WTC11 (cell line): Measurements from ENCODE around the gene TMEM179B. TPM values are rescaled to one million over a fixed set of nuclear protein-coding genes. Genes with fewer than 3 reads are reported as not detected.

Experiments
- ATAC-seq: fragments of 200-7000 bp; cut with Tn5 transposase; 2 replicates; pipeline ENCODE4 v1.10.0; 2021; ENCODE audit warnings: mild to moderate bottlenecking, moderate library complexity
- CTCF ChIA-PET: fragments of 300-600 bp; sonication (Branson Sonifier 250); formaldehyde crosslinking; loops from one replicate; lab custom pipeline; 2021; ENCODE audit warnings: antibody characterized with exemption; lab: Charles Lee
- POLR2A ChIA-PET: fragments of 350-600 bp; sonication (Branson Sonifier 250); formaldehyde crosslinking; loops from one replicate; lab custom pipeline; 2021; ENCODE audit warnings: antibody characterized with exemption; lab: Charles Lee
- DNase-seq: peaks from one replicate; pipeline ENCODE4 v3.0.0; 2021; ENCODE audit warnings: low spot score
- H3K27ac Mint-ChIP-seq: 2 replicates; pipeline ENCODE4 v1.8.0; 2021; ENCODE audit warnings: mixed read lengths
- H3K27me3 Mint-ChIP-seq: 2 replicates; pipeline ENCODE4 v1.8.0; 2021; ENCODE audit warnings: low read depth, mild to moderate bottlenecking, moderate library complexity, mixed read lengths
- H3K36me3 Mint-ChIP-seq: 2 replicates; pipeline ENCODE4 v1.8.0; 2021; ENCODE audit warnings: mixed read lengths
- H3K4me1 Mint-ChIP-seq: 2 replicates; pipeline ENCODE4 v1.8.0; 2022; ENCODE audit warnings: mixed read lengths
- H3K4me3 Mint-ChIP-seq: 2 replicates; pipeline ENCODE4 v1.8.0; 2021; ENCODE audit warnings: mild to moderate bottlenecking, moderate library complexity, mixed read lengths
- H3K9me3 Mint-ChIP-seq: 2 replicates; pipeline ENCODE4 v1.8.0; 2021; ENCODE audit warnings: mixed read lengths
- CREB1 ChIP-seq: sonication (generic); formaldehyde crosslinking; IDR thresholded peaks from 2 replicates; pipeline ENCODE4 v1.8.0; 2023; ENCODE audit warnings: mild to moderate bottlenecking, missing genetic modification reagents
- CREM ChIP-seq: sonication (generic); formaldehyde crosslinking; IDR thresholded peaks from 2 replicates; pipeline ENCODE4 v1.8.1; 2022; ENCODE audit warnings: mild to moderate bottlenecking, missing genetic modification reagents, moderate library complexity
- ELF4 ChIP-seq: sonication (generic); formaldehyde crosslinking; IDR thresholded peaks from 2 replicates; pipeline ENCODE4 v1.8.1; 2022; ENCODE audit warnings: low read depth, mild to moderate bottlenecking, moderate library complexity, missing genetic modification reagents
- ETV6 ChIP-seq: sonication (generic); formaldehyde crosslinking; IDR thresholded peaks from 2 replicates; pipeline ENCODE4 v1.8.1; 2022; ENCODE audit warnings: mild to moderate bottlenecking, missing genetic modification reagents
- FOXJ3 ChIP-seq: sonication (generic); formaldehyde crosslinking; IDR thresholded peaks from 2 replicates; pipeline ENCODE4 v1.9.0; 2021; ENCODE audit warnings: missing genetic modification reagents, mild to moderate bottlenecking, borderline replicate concordance
- GABPB1 ChIP-seq: sonication (generic); formaldehyde crosslinking; IDR thresholded peaks from 2 replicates; pipeline ENCODE4 v1.8.1; 2023; ENCODE audit warnings: mild to moderate bottlenecking, missing genetic modification reagents
- GTF2I ChIP-seq: fragments of 250-450 bp; sonication (Bioruptor Pico); conservative IDR thresholded peaks from 2 replicates; pipeline ENCODE4 v1.4.0; 2021; ENCODE audit warnings: mild to moderate bottlenecking
- JUN ChIP-seq: sonication (generic); formaldehyde crosslinking; IDR thresholded peaks from 2 replicates; pipeline ENCODE4 v1.8.0; 2023; ENCODE audit warnings: mild to moderate bottlenecking, missing genetic modification reagents
- NR1H2 ChIP-seq: sonication (generic); formaldehyde crosslinking; IDR thresholded peaks from 2 replicates; pipeline ENCODE4 v1.9.0; 2021; ENCODE audit warnings: mild to moderate bottlenecking, moderate library complexity, missing genetic modification reagents
- NR2C2 ChIP-seq: sonication (generic); formaldehyde crosslinking; IDR thresholded peaks from 2 replicates; pipeline ENCODE4 v1.8.0; 2022; ENCODE audit warnings: mild to moderate bottlenecking, missing genetic modification reagents
- NR3C1 ChIP-seq: sonication (generic); formaldehyde crosslinking; conservative IDR thresholded peaks from 2 replicates; pipeline ENCODE4 v1.8.1; 2023; ENCODE audit warnings: low read depth, mild to moderate bottlenecking, missing genetic modification reagents
- RORB ChIP-seq: fragments of 250-450 bp; sonication (Bioruptor Pico); IDR thresholded peaks from 2 replicates; pipeline ENCODE4 v1.9.0; 2021; ENCODE audit warnings: mild to moderate bottlenecking
- SMAD4 ChIP-seq: sonication (generic); formaldehyde crosslinking; IDR thresholded peaks from 2 replicates; pipeline ENCODE4 v1.8.0; 2022; ENCODE audit warnings: mild to moderate bottlenecking, missing genetic modification reagents
- TEAD1 ChIP-seq: sonication (generic); formaldehyde crosslinking; IDR thresholded peaks from 2 replicates; pipeline ENCODE4 v1.8.0; 2022; ENCODE audit warnings: mild to moderate bottlenecking, missing genetic modification reagents
- ZBTB21 ChIP-seq: sonication (generic); formaldehyde crosslinking; IDR thresholded peaks from 2 replicates; pipeline ENCODE4 v1.8.1; 2023; ENCODE audit warnings: mild to moderate bottlenecking, missing genetic modification reagents, borderline replicate concordance
- ZNF121 ChIP-seq: sonication (generic); formaldehyde crosslinking; IDR thresholded peaks from 2 replicates; pipeline ENCODE4 v1.8.0; 2023; ENCODE audit warnings: missing genetic modification reagents
- ZNF138 ChIP-seq: sonication (generic); formaldehyde crosslinking; conservative IDR thresholded peaks from 2 replicates; pipeline ENCODE4 v1.8.1; 2022; ENCODE audit warnings: mild to moderate bottlenecking, moderate library complexity, missing genetic modification reagents
- ZNF219 ChIP-seq: sonication (generic); formaldehyde crosslinking; IDR thresholded peaks from 2 replicates; pipeline ENCODE4 v1.8.0; 2023; ENCODE audit warnings: missing genetic modification reagents, mild to moderate bottlenecking, borderline replicate concordance
- ZNF317 ChIP-seq: sonication (generic); formaldehyde crosslinking; IDR thresholded peaks from 2 replicates; pipeline ENCODE4 v1.8.1; 2023; ENCODE audit warnings: low read depth, mild to moderate bottlenecking, moderate library complexity, missing genetic modification reagents, borderline replicate concordance
- ZNF396 ChIP-seq: fragments of 250-450 bp; sonication (Bioruptor Pico); IDR thresholded peaks from 2 replicates; pipeline ENCODE4 v1.8.0; 2021; ENCODE audit warnings: mild to moderate bottlenecking, moderate library complexity, borderline replicate concordance
- total RNA-seq: library from RNA; stranded (reverse); gene quantifications from 3 replicates; pipeline ENCODE4 v1.2.3, GENCODE V29; 2021
- TF ChIP-seq, protein P1 (sequence below): sonication (generic); formaldehyde crosslinking; conservative IDR thresholded peaks from 2 replicates; pipeline ENCODE4 v1.8.1; 2022; ENCODE audit warnings: mild to moderate bottlenecking, missing genetic modification reagents
- TF ChIP-seq, protein P2 (sequence below): sonication (generic); formaldehyde crosslinking; IDR thresholded peaks from 2 replicates; pipeline ENCODE4 v1.8.1; 2023; ENCODE audit warnings: mild to moderate bottlenecking, missing genetic modification reagents
- TF ChIP-seq, protein P3 (sequence below): sonication (generic); formaldehyde crosslinking; IDR thresholded peaks from 2 replicates; pipeline ENCODE4 v1.8.1; 2022; ENCODE audit warnings: mild to moderate bottlenecking, moderate library complexity, missing genetic modification reagents
- TF ChIP-seq, protein P4 (sequence below): sonication (generic); formaldehyde crosslinking; IDR thresholded peaks from 2 replicates; pipeline ENCODE4 v1.8.0; 2023; ENCODE audit warnings: missing genetic modification reagents
- TF ChIP-seq, protein P5 (sequence below): sonication (generic); formaldehyde crosslinking; IDR thresholded peaks from 2 replicates; pipeline ENCODE4 v1.8.1; 2023; ENCODE audit warnings: mild to moderate bottlenecking, missing genetic modification reagents, borderline replicate concordance
- TF ChIP-seq, protein P6 (sequence below): sonication (generic); formaldehyde crosslinking; IDR thresholded peaks from 2 replicates; pipeline ENCODE4 v1.8.0; 2022; ENCODE audit warnings: mild to moderate bottlenecking, missing genetic modification reagents

Gene TMEM179B
- total RNA-seq, 1 experiment from 2014 or later, result 21.4 TPM

- ATAC-seq (no peak), DNase-seq (no peak)
- ChIA-PET CTCF (interaction anchor here (0.6 to 2.5 kb wide), 5 partner anchors 10 to 90 kb away, joined by 3 to 17 read pairs (median 4); partner anchors contain the start of genes POLR2G, SLC3A2 and TMEM179B), POLR2A (interaction anchor here (0.6 kb wide), 2 partner anchors 33 to 67 kb away, joined by 3 read pairs; no protein-coding TSS in a partner anchor)
- peaks cover 69% of the 10 kb centered on the region for H3K36me3 Mint-ChIP-seq
- H3K27ac Mint-ChIP-seq, result peak overlapping the region; percentile 71
- H3K4me3 Mint-ChIP-seq, result no peak overlapping the region
- peaks cover 8% of the 10 kb centered on the region for H3K4me1 Mint-ChIP-seq
- no peaks in the 10 kb centered on the region for H3K27me3 Mint-ChIP-seq
- TF ChIP-seq ZNF121 (CRISPR knock-in tag) (no peak), GABPB1 (no peak), NR3C1 (no peak), CREM (no peak), NR2C2 (CRISPR knock-in tag) (no peak), CREB1 (CRISPR knock-in tag) (no peak), GTF2I (no peak), ELF4 (CRISPR knock-in tag) (no peak), ZNF138 (CRISPR knock-in tag) (no peak), RORB (CRISPR knock-in tag) (no peak), ZNF219 (CRISPR knock-in tag) (no peak), FOXJ3 (CRISPR knock-in tag) (no peak), ETV6 (CRISPR knock-in tag) (no peak)
- TF ChIP-seq, protein P1, sequence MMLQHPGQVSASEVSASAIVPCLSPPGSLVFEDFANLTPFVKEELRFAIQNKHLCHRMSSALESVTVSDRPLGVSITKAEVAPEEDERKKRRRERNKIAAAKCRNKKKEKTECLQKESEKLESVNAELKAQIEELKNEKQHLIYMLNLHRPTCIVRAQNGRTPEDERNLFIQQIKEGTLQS, result no peak
- TF ChIP-seq, protein P2, sequence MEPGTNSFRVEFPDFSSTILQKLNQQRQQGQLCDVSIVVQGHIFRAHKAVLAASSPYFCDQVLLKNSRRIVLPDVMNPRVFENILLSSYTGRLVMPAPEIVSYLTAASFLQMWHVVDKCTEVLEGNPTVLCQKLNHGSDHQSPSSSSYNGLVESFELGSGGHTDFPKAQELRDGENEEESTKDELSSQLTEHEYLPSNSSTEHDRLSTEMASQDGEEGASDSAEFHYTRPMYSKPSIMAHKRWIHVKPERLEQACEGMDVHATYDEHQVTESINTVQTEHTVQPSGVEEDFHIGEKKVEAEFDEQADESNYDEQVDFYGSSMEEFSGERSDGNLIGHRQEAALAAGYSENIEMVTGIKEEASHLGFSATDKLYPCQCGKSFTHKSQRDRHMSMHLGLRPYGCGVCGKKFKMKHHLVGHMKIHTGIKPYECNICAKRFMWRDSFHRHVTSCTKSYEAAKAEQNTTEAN (CRISPR knock-in tag), result no peak
- TF ChIP-seq, protein P3, sequence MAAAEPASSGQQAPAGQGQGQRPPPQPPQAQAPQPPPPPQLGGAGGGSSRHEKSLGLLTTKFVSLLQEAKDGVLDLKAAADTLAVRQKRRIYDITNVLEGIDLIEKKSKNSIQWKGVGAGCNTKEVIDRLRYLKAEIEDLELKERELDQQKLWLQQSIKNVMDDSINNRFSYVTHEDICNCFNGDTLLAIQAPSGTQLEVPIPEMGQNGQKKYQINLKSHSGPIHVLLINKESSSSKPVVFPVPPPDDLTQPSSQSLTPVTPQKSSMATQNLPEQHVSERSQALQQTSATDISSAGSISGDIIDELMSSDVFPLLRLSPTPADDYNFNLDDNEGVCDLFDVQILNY, result no peak
- TF ChIP-seq, protein P4, sequence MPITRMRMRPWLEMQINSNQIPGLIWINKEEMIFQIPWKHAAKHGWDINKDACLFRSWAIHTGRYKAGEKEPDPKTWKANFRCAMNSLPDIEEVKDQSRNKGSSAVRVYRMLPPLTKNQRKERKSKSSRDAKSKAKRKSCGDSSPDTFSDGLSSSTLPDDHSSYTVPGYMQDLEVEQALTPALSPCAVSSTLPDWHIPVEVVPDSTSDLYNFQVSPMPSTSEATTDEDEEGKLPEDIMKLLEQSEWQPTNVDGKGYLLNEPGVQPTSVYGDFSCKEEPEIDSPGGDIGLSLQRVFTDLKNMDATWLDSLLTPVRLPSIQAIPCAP, result no peak
- TF ChIP-seq, protein P5, sequence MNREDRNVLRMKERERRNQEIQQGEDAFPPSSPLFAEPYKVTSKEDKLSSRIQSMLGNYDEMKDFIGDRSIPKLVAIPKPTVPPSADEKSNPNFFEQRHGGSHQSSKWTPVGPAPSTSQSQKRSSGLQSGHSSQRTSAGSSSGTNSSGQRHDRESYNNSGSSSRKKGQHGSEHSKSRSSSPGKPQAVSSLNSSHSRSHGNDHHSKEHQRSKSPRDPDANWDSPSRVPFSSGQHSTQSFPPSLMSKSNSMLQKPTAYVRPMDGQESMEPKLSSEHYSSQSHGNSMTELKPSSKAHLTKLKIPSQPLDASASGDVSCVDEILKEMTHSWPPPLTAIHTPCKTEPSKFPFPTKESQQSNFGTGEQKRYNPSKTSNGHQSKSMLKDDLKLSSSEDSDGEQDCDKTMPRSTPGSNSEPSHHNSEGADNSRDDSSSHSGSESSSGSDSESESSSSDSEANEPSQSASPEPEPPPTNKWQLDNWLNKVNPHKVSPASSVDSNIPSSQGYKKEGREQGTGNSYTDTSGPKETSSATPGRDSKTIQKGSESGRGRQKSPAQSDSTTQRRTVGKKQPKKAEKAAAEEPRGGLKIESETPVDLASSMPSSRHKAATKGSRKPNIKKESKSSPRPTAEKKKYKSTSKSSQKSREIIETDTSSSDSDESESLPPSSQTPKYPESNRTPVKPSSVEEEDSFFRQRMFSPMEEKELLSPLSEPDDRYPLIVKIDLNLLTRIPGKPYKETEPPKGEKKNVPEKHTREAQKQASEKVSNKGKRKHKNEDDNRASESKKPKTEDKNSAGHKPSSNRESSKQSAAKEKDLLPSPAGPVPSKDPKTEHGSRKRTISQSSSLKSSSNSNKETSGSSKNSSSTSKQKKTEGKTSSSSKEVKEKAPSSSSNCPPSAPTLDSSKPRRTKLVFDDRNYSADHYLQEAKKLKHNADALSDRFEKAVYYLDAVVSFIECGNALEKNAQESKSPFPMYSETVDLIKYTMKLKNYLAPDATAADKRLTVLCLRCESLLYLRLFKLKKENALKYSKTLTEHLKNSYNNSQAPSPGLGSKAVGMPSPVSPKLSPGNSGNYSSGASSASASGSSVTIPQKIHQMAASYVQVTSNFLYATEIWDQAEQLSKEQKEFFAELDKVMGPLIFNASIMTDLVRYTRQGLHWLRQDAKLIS (CRISPR knock-in tag), result no peak
- TF ChIP-seq, protein P6, sequence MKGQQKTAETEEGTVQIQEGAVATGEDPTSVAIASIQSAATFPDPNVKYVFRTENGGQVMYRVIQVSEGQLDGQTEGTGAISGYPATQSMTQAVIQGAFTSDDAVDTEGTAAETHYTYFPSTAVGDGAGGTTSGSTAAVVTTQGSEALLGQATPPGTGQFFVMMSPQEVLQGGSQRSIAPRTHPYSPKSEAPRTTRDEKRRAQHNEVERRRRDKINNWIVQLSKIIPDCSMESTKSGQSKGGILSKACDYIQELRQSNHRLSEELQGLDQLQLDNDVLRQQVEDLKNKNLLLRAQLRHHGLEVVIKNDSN (CRISPR knock-in tag), result no peak
- H3K9me3 Mint-ChIP-seq, result no peaks in the 10 kb centered on the region
Measured at GRCh38 chr11:62796281-62796680, 9.1 kb downstream of the TMEM179B start.

DNA sequence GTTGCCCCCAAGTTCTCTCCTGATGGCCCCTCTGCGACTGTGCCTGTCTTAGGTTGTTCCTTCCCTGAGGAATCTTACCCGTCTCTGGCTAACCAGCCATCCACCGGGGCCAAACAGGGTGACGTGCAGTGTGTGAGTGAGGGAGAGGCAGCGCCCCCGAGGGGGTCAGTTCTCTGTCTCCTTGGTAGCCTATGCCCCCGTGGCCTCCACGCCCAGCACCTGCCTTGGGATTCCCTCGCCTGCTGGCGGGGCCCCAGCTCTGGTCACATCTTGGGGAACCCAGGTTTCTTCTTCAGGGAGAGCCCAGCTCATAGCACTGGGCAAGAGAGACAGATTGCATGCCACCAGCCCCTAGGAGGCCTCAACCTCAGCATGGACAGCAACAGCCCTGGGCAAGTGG, 12.3 kb downstream of the TMEM179B start:
- Mint-ChIP-seq H3K27ac (no peak overlapping the region), H3K4me3 (no peak overlapping the region), H3K27me3 (no peaks in the 10 kb centered on the region), H3K9me3 (no peaks in the 10 kb centered on the region), H3K36me3 (peaks cover 72% of the 10 kb centered on the region), H3K4me1 (peaks cover 7% of the 10 kb centered on the region)
- ATAC-seq, result no peak
- ChIA-PET CTCF (no interaction called here), POLR2A (no interaction called here)
- no peak for DNase-seq
- TF ChIP-seq, protein P5 (CRISPR knock-in tag), result no peak
- TF ChIP-seq TEAD1 (no peak), ZNF396 (CRISPR knock-in tag) (no peak), JUN (no peak), CREM (no peak), ZBTB21 (CRISPR knock-in tag) (no peak), ZNF317 (CRISPR knock-in tag) (no peak), NR1H2 (CRISPR knock-in tag) (no peak), SMAD4 (no peak)
